Jurkat, Clone E6-1 (cell line): ENCODE data around the gene ANTKMT.

Experiments used
- DNase-seq: peaks from one replicate; pipeline ENCODE4 v3.0.0-alpha.2; 2011; ENCODE audit warnings: low read depth, low spot score
- H3K4me3 ChIP-seq: 2 replicates; pipeline ENCODE4 v1.5.1; 2011; ENCODE audit warnings: mild to moderate bottlenecking, low read length, control low read depth, moderate library complexity

ANTKMT gene

DNA sequence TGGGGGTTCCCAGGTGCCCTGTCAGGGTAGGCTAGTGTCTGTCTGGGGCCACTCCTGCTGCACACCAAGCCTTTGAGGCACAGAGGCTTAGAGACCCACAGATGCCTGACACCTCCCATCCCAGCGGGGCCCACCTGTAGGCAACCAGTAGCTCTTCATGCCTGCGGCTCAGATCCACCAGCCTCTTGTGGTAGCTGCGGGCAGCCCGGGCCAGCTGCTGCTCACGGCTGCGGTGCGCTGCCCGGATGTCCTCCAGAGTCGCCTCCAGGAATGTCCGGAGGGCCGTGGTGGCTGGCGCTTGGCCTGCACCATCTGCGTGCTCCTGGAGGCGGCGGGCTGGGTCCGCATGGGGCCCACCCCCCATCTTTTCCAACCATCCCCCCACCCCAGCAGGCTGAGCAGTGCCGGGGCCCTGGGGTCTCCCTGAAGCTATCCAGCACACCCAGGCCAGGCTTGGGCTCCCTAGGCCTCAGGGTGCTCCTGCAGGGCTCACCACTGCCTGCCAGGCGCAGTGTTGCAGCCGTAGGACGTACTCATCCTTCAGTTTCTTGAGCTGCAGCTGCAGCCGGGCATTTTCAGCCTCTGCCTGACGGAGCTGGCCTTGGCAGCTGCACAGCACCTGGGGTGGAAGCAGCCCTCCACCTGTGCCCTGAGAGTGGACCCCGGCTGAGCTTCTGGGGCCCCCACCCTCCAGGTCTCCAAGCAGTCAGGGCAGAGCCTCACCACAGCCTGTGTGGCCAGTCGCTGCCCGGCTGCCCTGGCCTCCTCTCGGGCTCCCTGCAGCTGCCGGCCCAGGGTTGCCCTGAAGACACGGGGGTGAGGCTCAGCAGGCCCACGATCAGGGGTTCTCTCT is 3.5 kb downstream of the ANTKMT start:
- H3K4me3 ChIP-seq = no peak overlapping the region
- DNase-seq = peak; percentile 82

DNA sequence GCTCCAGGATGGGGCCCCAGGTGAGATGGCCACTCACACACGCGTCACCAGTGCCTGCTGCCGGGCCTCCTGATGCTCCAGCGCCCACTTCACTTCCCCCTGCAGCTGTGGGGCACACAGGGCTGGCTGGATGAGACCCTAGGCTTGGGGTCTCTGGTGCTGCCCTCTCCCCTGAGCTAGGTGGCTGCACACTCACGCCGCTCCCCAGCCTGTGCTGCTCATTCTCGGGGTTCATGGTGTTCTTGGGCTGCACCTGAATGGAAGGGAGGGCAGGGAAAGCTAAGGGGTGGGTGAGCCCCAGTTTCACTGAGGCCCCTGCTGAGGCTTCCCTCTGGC is 4.1 kb downstream of the ANTKMT start:
- DNase-seq = no peak
- H3K4me3 ChIP-seq = no peak overlapping the region

DNA sequence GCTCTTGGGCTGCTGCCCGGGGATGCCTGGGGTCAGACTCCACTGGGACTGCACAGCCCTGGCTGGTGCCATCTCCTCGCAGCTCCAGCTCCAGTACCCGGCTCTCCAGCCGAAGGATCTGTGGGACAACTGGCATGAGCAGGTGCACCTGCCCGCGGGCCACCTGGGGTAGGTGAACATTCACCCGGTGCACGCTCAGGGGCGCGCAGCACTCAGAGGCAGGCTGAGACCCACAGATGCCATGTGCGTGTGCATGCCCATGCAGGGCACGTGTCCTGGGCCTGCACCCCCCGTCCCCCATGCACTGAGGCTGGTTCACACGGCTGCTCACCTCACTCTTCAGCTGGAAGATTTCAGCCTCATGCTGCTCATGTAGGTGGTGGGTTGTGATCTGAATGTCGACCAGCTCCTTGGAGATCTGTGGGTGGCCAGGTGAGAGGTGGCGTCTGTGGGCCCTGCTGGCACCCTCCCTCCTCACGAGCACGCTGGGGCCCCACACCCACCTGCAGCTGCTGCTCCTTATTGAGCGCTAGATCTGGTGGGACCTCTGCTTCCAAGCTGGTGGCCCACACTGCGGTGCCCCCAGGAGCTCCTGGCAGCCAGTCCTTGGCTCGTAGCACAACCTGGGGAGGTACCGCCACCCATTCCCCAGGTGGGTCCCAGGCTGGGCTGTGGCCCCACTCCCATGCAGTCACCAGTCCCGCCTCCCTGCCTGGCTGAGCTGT is 4.7 kb downstream of the ANTKMT start:
- DNase-seq = no peak
- no peak overlapping the region for H3K4me3 ChIP-seq

DNA sequence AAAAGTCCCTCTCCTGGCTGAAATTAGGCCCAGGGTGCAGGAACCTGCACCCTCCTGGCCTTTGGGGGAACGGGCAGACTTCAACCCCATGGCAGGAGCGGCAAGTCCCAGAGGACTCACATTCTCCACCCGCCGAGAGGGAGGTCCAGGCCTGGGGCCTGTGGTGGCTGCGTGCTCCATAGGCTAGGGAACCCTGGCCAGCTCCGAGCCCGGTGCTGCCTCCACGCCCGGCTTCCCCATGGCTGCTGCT is 5.2 kb downstream of the ANTKMT start:
- no peak overlapping the region for H3K4me3 ChIP-seq

DNA sequence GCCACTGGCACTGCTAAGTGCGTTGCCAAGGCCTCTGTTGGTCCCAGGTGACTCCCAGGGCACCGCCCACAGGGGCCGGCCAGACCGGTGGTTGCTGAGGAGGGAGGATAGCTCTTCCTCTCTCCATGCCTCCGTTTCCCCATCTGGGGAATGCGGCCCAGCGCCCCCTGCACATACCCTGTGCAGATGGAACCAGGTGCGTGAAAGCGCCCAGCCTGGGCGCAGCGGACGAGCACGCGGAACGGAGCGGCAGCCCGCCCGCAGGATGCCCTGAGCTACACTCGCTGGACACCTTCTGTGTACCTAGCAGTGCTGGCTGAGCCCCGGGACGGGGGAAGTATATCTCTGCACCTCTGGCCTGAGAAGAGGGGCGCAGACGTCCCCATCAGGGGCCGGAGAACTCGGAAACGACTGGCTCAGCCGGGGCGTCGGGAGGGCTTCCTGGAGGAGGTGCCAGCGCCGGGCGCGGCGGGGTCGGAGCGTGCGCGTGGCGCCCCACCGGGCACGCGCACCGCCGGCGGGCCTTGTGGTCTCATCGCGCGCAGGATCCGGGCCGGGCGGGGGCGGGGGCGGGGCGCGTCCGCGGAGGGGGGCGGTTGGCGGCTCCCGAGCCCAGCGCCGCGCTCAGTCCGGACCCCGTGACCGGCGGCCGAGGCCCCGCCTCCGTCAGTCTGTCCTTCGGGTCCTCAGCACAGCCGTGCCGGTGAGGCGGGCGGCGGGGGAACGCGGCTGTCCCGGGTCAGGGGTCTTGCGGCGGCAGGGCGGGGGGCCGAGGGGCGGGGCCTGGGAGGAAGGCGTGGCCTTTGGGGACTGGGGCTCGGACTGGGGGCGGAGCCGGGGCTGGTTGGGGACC is 5.7 kb downstream of the ANTKMT start, which contains the start of the genes CCDC78 and HAGHL:
Gene CCDC78, minus strand, starts transcription at position 6 of the 853 bp plus-strand sequence. CDS start 76 bp downstream, outside the sequence.
Gene HAGHL, plus strand, starts transcription at position 669 of the 853 bp plus-strand sequence. CDS start 404 bp downstream, outside the sequence.
- DNase-seq = no peak
- peak within 1 kb of the TSS; percentile 64 for H3K4me3 ChIP-seq

More for the DNA sequence above, 5.2 kb downstream of the ANTKMT start:
- DNase-seq = no peak

DNA sequence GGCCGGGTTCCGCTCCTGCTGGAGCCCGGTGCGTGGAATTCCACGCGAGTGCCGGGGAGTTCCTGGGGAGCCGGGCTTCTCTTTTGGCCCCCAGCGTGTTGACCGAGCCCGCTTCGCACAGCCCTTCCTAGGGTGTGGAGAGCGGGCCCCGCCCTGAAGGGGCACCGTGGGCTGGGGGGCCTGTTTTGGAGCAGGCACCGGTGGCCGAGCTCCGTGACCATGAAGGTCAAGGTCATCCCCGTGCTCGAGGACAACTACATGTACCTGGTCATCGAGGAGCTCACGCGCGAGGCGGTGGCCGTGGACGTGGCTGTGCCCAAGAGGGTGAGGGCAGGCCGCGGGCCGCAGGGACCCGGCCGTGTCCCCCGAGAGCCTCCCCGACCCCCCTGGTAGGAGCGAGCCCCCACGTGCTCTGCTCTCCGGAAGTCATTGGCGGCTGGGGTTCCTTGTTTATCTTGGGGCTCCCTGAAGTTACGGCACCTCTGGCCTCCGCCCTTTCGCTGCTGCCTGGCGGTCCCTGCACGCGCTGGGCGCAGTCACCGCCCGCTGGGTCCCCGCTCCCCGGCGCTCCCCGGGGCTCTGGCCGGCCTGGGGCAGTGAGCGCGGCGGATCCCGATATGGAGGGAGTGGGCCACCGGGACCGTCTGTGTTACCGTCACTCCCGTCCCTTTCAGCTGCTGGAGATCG is 6.5 kb downstream of the ANTKMT start:
- no peak for DNase-seq
- peak overlapping the region; percentile 64 for H3K4me3 ChIP-seq

DNA sequence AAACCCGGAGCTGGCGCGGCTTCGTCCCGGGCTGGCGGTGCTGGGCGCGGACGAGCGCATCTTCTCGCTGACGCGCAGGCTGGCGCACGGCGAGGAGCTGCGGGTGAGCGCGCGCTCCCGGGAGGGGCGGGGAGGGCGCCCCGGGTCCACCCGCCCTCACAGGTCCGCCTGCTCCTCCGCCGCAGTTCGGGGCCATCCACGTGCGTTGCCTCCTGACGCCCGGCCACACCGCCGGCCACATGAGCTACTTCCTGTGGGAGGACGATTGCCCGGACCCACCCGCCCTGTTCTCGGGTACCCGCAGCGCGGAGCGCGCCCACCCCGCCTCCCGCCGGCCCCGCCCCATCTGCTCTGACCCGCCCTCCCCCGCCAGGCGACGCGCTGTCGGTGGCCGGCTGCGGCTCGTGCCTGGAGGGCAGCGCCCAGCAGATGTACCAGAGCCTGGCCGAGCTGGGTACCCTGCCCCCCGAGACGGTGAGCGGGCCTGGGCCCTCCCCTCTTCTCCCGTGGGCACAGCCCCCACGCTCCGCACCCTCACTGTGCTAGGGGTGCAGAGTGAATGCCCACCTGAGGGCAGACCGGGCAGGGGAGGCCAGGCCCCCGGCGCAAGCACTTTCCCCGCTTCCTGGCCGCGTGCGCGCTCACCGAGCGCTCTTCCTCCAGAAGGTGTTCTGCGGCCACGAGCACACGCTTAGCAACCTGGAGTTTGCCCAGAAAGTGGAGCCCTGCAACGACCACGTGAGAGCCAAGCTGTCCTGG is 7.4 kb downstream of the ANTKMT start:
- peak; percentile 42 for DNase-seq
- peak overlapping the region; percentile 64 for H3K4me3 ChIP-seq

DNA sequence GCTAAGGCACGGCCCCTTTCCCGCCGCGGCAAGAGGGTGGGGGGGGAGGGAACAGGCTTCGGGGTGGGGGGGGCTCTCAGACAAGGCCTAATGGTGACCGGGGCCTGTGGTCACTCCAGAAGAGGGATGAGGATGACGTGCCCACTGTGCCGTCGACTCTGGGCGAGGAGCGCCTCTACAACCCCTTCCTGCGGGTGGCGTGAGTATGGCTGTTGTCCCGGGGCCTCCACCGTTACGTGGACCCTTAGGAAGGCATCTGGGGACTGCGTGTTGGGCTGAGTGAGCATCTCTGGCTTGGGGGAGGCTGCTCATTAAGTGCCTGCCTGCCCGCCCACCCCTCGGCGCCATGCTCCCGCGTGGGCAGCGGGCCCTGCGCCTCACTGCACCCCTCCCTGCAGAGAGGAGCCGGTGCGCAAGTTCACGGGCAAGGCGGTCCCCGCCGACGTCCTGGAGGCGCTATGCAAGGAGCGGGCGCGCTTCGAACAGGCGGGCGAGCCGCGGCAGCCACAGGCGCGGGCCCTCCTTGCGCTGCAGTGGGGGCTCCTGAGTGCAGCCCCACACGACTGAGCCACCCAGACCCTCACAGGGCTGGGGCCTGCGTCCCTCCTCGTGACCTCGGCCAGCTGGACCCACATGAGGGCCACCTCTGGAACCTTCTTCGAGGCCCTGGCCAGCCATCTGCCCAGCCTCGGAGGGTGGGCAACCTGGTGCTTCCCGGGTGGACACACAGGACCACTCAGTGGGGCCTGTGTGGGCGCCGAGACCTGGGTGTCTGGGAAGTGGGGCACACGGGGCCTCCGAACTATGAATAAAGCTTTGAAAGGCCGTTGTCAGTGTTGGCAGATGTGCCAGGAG is 8.2 kb downstream of the ANTKMT start:
- H3K4me3 ChIP-seq = no peak overlapping the region
- DNase-seq = no peak

DNA sequence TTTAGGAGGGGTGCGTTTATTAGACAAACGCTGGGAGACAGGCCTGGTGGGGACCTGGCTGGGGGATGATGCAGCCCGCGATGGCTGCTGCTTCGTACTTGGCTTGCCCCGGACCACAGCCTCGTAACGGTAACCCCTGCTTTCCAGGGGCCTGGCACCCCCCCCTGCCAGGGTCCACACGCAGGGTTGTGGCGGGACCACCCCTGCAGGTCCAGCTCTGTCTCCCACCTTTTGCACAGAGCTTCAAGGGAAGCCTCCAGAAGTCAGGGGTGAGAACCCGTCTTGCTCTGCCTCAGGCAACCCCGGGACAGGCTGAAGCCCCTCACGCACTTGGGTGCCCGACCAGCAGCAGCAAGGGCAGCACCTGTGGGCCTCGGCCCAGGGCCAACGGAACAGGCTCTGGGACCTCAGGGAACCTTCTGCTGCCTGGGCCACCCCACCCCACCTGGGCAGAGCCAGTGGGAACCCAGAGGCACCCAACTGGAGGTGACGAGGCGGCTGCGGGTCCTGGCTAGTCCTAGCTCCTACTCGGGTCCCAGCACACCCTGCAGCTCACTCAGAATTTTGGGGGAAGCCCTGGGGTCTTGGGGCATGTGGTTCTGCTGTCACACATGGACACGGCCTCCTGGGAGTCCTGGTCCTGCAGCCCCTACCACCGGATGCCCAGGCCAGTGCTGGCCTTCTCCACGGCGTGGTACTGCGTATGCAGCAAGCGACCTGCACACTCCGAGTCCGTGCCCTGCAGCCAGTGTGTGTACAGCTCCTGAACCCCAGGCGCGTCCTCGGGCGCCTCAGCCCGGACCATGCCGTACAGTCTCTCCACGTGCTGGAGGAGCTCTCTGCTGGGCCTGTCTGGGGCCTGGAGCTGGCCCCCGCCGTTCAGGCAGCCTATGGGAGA is 9.1 kb downstream of the ANTKMT start:
- H3K4me3 ChIP-seq = no peak overlapping the region
- no peak for DNase-seq

DNA sequence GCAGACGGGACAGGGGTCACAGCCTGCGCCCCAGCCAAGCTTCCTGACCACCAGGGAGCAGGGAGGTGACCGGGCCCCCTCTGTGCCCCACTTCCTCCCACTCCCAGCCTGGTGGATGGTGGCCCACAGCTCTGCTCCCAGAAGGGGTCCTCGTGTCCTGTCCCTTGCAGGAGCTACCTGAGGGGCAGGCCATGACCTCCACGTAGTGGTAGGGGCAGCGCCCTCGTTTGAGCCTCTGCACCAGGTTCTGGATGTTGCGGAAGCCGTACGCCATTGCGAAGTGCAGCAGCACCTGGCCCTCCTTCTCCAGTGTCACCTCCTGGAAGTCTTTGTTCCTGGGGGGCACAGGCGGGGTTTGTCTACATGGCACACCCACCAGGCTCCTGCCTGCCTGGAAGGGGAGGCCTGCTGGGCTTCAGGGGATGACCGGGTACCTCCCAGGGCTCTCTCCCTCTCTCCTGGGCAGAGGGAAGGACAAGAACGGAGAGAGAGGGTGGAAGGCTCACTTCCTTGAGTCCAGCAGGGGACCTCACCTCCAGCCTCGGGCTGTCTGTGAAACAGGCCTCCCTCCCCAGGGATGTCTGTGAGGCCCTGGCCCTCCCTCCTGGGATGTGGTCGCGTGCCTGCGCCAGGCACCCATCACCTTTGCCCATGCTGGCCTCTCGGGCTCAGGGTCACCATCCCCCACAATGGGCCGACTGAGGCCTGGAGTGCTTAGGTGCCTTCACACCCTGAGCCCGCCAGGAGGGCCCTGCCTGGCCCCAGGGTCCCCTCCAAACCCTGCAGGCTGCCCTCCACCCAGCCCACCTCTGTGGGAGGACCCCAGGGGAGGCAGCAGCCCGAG is 9.9 kb downstream of the ANTKMT start:
- H3K4me3 ChIP-seq = no peak overlapping the region
- no peak for DNase-seq

DNA sequence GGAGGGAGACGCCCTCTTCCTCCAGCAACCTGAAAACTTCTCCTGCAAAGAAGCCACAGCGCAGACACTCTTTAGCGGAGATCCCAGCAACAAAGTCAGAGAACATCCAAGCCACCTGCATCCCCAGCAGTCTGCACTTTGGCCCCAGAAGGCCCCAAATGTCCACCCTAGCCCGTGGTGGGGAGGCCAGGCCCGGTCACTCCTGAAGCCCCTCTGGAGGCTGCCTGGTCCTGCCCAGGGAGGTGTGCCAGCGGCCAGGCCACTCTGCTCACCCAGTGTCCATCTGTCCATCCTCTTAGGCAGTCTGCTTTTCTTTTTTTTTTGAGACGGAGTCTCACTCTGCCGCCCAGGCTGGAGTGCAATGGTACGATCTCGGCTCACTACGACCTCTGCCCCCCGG is 11.4 kb downstream of the ANTKMT start:
- DNase-seq = no peak
- H3K4me3 ChIP-seq = no peak overlapping the region

DNA sequence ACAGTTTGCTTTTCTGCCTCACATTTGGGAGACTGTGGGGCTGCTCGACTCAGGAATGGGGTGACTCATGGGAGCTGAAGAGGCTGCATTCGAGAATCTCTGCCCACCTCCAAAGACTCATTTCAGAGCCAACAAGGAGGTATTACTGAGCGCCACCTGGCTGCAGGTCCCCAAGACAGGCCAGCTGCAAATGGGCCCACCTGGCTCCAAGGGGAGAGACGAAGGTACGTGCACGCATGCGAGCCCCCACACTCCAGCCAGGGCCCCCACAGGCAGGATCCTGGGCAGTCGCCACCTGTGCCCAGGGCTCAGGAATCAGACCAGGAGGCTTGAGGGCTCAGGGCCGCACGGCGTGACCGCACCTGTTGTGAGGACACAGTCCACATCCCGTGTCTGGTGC is 12.0 kb downstream of the ANTKMT start:
- DNase-seq = no peak

DNA sequence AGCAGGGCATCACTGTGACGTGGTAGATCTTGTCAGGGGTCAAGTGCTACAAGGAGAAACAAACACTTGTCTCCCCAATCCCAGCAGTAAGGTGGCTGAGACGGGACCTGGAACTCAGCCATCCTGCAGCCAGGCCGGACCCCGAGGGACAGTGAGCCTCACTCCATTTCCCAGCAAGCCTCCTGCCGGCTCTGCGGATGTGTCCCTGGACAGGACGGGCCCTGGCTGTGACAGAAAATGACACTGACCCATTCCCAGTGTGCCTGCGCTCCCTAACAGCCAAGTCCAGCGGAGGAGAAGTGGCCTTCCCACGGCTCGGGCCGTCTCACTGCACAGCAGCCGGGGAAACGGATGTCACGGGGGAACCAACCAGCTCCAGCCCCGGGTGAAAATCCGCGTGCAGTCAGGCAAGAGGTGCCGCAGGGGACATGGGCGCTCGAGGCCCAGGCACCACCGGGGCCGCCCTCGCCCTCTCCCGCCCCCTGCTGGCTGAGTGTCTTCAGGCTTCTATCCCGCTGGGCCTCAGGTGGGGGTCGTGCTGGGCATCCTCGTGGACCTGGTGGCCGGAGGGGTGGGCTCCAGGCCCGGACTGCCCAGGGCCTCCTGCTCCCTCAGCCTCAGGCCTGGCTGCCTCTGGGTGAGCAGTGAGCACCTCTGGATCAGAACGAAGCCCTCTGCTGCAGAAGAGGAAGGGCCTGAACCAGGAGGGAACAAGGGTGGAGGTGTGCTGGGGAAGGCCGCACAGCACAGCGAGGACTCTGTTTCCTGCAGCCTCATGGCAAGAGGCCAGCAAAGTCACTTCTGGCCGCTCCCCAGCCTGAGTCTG is 12.6 kb downstream of the ANTKMT start:
- no peak overlapping the region for H3K4me3 ChIP-seq
- DNase-seq = no peak

More for the DNA sequence above, 12.0 kb downstream of the ANTKMT start:
- H3K4me3 ChIP-seq = no peak overlapping the region

DNA sequence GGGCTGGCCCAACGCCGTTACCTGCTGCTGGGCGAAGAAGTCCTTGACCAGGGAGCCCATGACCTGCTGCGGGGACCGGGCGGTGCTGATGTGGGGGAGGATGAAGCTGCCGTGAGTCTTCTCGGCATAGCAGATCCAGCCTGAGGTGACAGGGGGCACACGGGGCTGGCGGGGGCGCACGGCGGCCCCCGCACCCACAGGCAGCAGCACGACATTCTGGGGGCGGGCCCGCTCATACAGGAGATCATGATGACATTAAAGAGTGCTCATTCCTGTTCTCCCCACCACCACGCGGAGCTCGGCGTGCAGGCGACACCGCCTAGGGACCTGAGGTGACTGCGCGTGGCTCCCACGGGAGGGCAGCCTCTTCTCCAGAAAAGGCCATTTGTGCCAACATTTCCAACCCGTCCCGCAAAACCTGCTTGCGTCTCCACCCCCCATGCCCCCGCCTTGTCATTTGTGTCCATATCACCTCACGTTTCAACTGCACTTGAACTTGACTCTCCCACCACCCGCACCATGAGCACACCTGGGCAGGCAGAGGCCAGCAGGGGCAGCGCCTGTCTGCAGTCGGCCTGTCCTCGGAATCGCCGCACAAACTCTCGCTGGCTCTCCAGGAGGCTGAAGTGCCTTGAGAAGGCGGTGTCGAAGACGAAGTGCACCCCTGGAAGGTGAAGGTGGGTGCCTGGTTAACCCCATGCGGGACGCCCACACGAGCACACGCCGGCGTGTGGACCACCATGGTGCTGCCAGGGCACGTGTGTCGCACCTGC is 13.4 kb downstream of the ANTKMT start:
- DNase-seq = no peak
- no peak overlapping the region for H3K4me3 ChIP-seq
